T1000 (cell line): ENCODE data around the gene ZNF778.

Experiments used
- DNase-seq: peaks from one replicate; lab custom pipeline; 2025; ENCODE audit warnings: mixed read lengths; lab: John Stamatoyannopoulos, UW

ZNF778 gene

GRCh38 chr16:89217388-89218191 is at the start of gene ZNF778:
Gene ZNF778, plus strand, starts transcription at chr16:89217703. Its CDS starts 3,425 bp downstream, at chr16:89221128.
- DNase-seq: peak; percentile 30

- DNase-seq: no peak
These were observed 48.9 kb upstream of the ZNF778 start for GRCh38 chr16:89168381-89169189.

GRCh38 chr16:89169778-89170177 is 47.7 kb upstream of the ZNF778 start:
- DNase-seq: no peak

- DNase-seq: no peak
These were observed 46.9 kb upstream of the ZNF778 start for GRCh38 chr16:89170346-89171215.

GRCh38 chr16:89171216-89172170 is 46.0 kb upstream of the ZNF778 start, which contains the start of gene CDH15:
Gene CDH15, plus strand, starts transcription at chr16:89171748. Its CDS starts 84 bp downstream, at chr16:89171832.
- peak; percentile 74 for DNase-seq

- DNase-seq: no peak
These were observed 45.4 kb upstream of the ZNF778 start for GRCh38 chr16:89172171-89172527.

GRCh38 chr16:89172528-89173173 is 44.9 kb upstream of the ZNF778 start:
- DNase-seq: no peak

- no peak for DNase-seq
These were observed 44.2 kb upstream of the ZNF778 start for GRCh38 chr16:89173174-89173921.

GRCh38 chr16:89174055-89174827 is 43.3 kb upstream of the ZNF778 start:
- DNase-seq: no peak

GRCh38 chr16:89174877-89175276 is 42.6 kb upstream of the ZNF778 start:
- no peak for DNase-seq

- DNase-seq: no peak
These were observed 42.0 kb upstream of the ZNF778 start for GRCh38 chr16:89175280-89176146.

- no peak for DNase-seq
These were observed 41.3 kb upstream of the ZNF778 start for GRCh38 chr16:89176147-89176690.

GRCh38 chr16:89176717-89177116 is 40.8 kb upstream of the ZNF778 start:
- DNase-seq: no peak

- no peak for DNase-seq
These were observed 40.0 kb upstream of the ZNF778 start for GRCh38 chr16:89177501-89177900.

GRCh38 chr16:89178453-89179147 is 38.9 kb upstream of the ZNF778 start:
- DNase-seq: no peak

- DNase-seq: no peak
These were observed 38.4 kb upstream of the ZNF778 start for GRCh38 chr16:89179148-89179484.
